Measurements from ENCODE around the gene KIDINS220.

Gene KIDINS220

GRCh38 chr2:8685697-8686358 lies 151.6 kb downstream of the KIDINS220 start:
- peak overlapping the region; percentile 57 for H3K27ac ChIP-seq (ENCODE audit: low read depth, low read length)
- peaks cover 4 to 6% of the 10 kb centered on the region in 2 donors for H3K4me1 ChIP-seq (ENCODE audit: control insufficient read depth in 1 of 2, insufficient read depth in 2 of 2, low read length in 2 of 2)
- peak overlapping the region; percentile 56 to 61 for H3K9ac ChIP-seq (ENCODE audit: low read depth in 1 of 2, low read length in 2 of 2)
- no peaks in the 10 kb centered on the region for H3K36me3 ChIP-seq (ENCODE audit: control insufficient read depth in 1 of 2, insufficient read depth in 2 of 2, low read length in 2 of 2)
- H3K27me3 ChIP-seq (ENCODE audit: control insufficient read depth in 1 of 2, insufficient read depth in 2 of 2, low read length in 2 of 2), result no peaks in the 10 kb centered on the region
- H3K4me3 ChIP-seq (ENCODE audit: low read depth in 1 of 2, low read length in 2 of 2), result peak overlapping the region; percentile 61 to 66
- no peaks in the 10 kb centered on the region for H3K9me3 ChIP-seq (ENCODE audit: control insufficient read depth in 1 of 2, low read length in 2 of 2)

- H3K4me3 ChIP-seq (ENCODE audit: low read depth in 1 of 2, low read length in 2 of 2), result peak overlapping the region; percentile 61 to 66
Observed at GRCh38 chr2:8684878-8685696, 152.3 kb downstream of the KIDINS220 start.

GRCh38 chr2:8684540-8684877 lies 152.9 kb downstream of the KIDINS220 start:
- no peaks in the 10 kb centered on the region for H3K36me3 ChIP-seq (ENCODE audit: control insufficient read depth in 1 of 2, insufficient read depth in 2 of 2, low read length in 2 of 2)
- H3K9me3 ChIP-seq (ENCODE audit: control insufficient read depth in 1 of 2, low read length in 2 of 2), result no peaks in the 10 kb centered on the region
- H3K9ac ChIP-seq (ENCODE audit: low read depth in 1 of 2, low read length in 2 of 2), result peak overlapping the region; percentile 56 to 61
- no peaks in the 10 kb centered on the region for H3K27me3 ChIP-seq (ENCODE audit: control insufficient read depth in 1 of 2, insufficient read depth in 2 of 2, low read length in 2 of 2)
- H3K4me1 ChIP-seq (ENCODE audit: control insufficient read depth in 1 of 2, insufficient read depth in 2 of 2, low read length in 2 of 2), result peaks cover 13 to 14% of the 10 kb centered on the region in 2 donors
- H3K4me3 ChIP-seq (ENCODE audit: low read depth in 1 of 2, low read length in 2 of 2), result peak overlapping the region; percentile 61 to 66
- peak overlapping the region; percentile 57 for H3K27ac ChIP-seq (ENCODE audit: low read depth, low read length)

More at GRCh38 chr2:8684878-8685696, 152.3 kb downstream of the KIDINS220 start:
- H3K27ac ChIP-seq (ENCODE audit: low read depth, low read length), result peak overlapping the region; percentile 57
- peak overlapping the region; percentile 56 to 61 for H3K9ac ChIP-seq (ENCODE audit: low read depth in 1 of 2, low read length in 2 of 2)
- H3K9me3 ChIP-seq (ENCODE audit: control insufficient read depth in 1 of 2, low read length in 2 of 2), result no peaks in the 10 kb centered on the region
- peaks cover 8% of the 10 kb centered on the region in 2 donors for H3K4me1 ChIP-seq (ENCODE audit: control insufficient read depth in 1 of 2, insufficient read depth in 2 of 2, low read length in 2 of 2)
- no peaks in the 10 kb centered on the region for H3K27me3 ChIP-seq (ENCODE audit: control insufficient read depth in 1 of 2, insufficient read depth in 2 of 2, low read length in 2 of 2)
- H3K36me3 ChIP-seq (ENCODE audit: control insufficient read depth in 1 of 2, insufficient read depth in 2 of 2, low read length in 2 of 2), result no peaks in the 10 kb centered on the region

GRCh38 chr2:8682719-8683667 lies 154.4 kb downstream of the KIDINS220 start:
- H3K27me3 ChIP-seq (ENCODE audit: control insufficient read depth in 1 of 2, insufficient read depth in 2 of 2, low read length in 2 of 2), result no peaks in the 10 kb centered on the region
- H3K9ac ChIP-seq (ENCODE audit: low read depth in 1 of 2, low read length in 2 of 2), result peak overlapping the region; percentile 77 to 97
- peak overlapping the region; percentile 67 for H3K27ac ChIP-seq (ENCODE audit: low read depth, low read length)
- H3K9me3 ChIP-seq (ENCODE audit: control insufficient read depth in 1 of 2, low read length in 2 of 2), result no peaks in the 10 kb centered on the region
- no peaks in the 10 kb centered on the region for H3K36me3 ChIP-seq (ENCODE audit: control insufficient read depth in 1 of 2, insufficient read depth in 2 of 2, low read length in 2 of 2)
- peaks cover 16 to 20% of the 10 kb centered on the region in 2 donors for H3K4me1 ChIP-seq (ENCODE audit: control insufficient read depth in 1 of 2, insufficient read depth in 2 of 2, low read length in 2 of 2)
- H3K4me3 ChIP-seq (ENCODE audit: low read depth in 1 of 2, low read length in 2 of 2), result peak overlapping the region; percentile 81 to 97

GRCh38 chr2:8681786-8682692 lies 155.4 kb downstream of the KIDINS220 start, which contains the start of gene ID2:
TSS of gene ID2 (plus strand) at chr2:8682056. CDS start at chr2:8682166, 110 bp downstream.
- Histone ChIP-seq H3K36me3 (ENCODE audit: control insufficient read depth in 1 of 2, insufficient read depth in 2 of 2, low read length in 2 of 2) (no peaks in the 10 kb centered on the region), H3K9me3 (ENCODE audit: control insufficient read depth in 1 of 2, low read length in 2 of 2) (no peaks in the 10 kb centered on the region), H3K27me3 (ENCODE audit: control insufficient read depth in 1 of 2, insufficient read depth in 2 of 2, low read length in 2 of 2) (no peaks in the 10 kb centered on the region), H3K9ac (ENCODE audit: low read depth in 1 of 2, low read length in 2 of 2) (peak within 1 kb of the TSS; percentile 92 to 97), H3K4me3 (ENCODE audit: low read depth in 1 of 2, low read length in 2 of 2) (peak within 1 kb of the TSS; percentile 81 to 97), H3K4me1 (ENCODE audit: control insufficient read depth in 1 of 2, insufficient read depth in 2 of 2, low read length in 2 of 2) (peaks cover 23 to 29% of the 10 kb centered on the region in 2 donors), H3K27ac (ENCODE audit: low read depth, low read length) (peak within 1 kb of the TSS; percentile 97)

GRCh38 chr2:8680822-8681760 lies 156.3 kb downstream of the KIDINS220 start:
- peak overlapping the region; percentile 97 for H3K27ac ChIP-seq (ENCODE audit: low read depth, low read length)
- H3K4me1 ChIP-seq (ENCODE audit: control insufficient read depth in 1 of 2, insufficient read depth in 2 of 2, low read length in 2 of 2), result peaks cover 28 to 34% of the 10 kb centered on the region in 2 donors
- H3K9me3 ChIP-seq (ENCODE audit: control insufficient read depth in 1 of 2, low read length in 2 of 2), result no peaks in the 10 kb centered on the region
- no peaks in the 10 kb centered on the region for H3K36me3 ChIP-seq (ENCODE audit: control insufficient read depth in 1 of 2, insufficient read depth in 2 of 2, low read length in 2 of 2)
- no peaks in the 10 kb centered on the region for H3K27me3 ChIP-seq (ENCODE audit: control insufficient read depth in 1 of 2, insufficient read depth in 2 of 2, low read length in 2 of 2)
- H3K4me3 ChIP-seq (ENCODE audit: low read depth in 1 of 2, low read length in 2 of 2), result peak overlapping the region; percentile 77 to 83
- peak overlapping the region; percentile 92 to 94 for H3K9ac ChIP-seq (ENCODE audit: low read depth in 1 of 2, low read length in 2 of 2)

GRCh38 chr2:8679827-8680731 lies 157.3 kb downstream of the KIDINS220 start:
- H3K36me3 ChIP-seq (ENCODE audit: control insufficient read depth in 1 of 2, insufficient read depth in 2 of 2, low read length in 2 of 2), result no peaks in the 10 kb centered on the region
- H3K27me3 ChIP-seq (ENCODE audit: control insufficient read depth in 1 of 2, insufficient read depth in 2 of 2, low read length in 2 of 2), result no peaks in the 10 kb centered on the region
- H3K4me3 ChIP-seq (ENCODE audit: low read depth in 1 of 2, low read length in 2 of 2), result peak overlapping the region; percentile 69 to 77
- H3K9me3 ChIP-seq (ENCODE audit: control insufficient read depth in 1 of 2, low read length in 2 of 2), result no peaks in the 10 kb centered on the region
- peak overlapping the region; percentile 92 to 94 for H3K9ac ChIP-seq (ENCODE audit: low read depth in 1 of 2, low read length in 2 of 2)
- H3K27ac ChIP-seq (ENCODE audit: low read depth, low read length), result peak overlapping the region; percentile 97
- H3K4me1 ChIP-seq (ENCODE audit: control insufficient read depth in 1 of 2, insufficient read depth in 2 of 2, low read length in 2 of 2), result peaks cover 26 to 39% of the 10 kb centered on the region in 2 donors

- Histone ChIP-seq H3K4me3 (ENCODE audit: low read depth in 1 of 2, low read length in 2 of 2) (peak overlapping the region; percentile 69 to 77), H3K27ac (ENCODE audit: low read depth, low read length) (peak overlapping the region; percentile 97), H3K9ac (ENCODE audit: low read depth in 1 of 2, low read length in 2 of 2) (peak overlapping the region; percentile 92 to 94), H3K9me3 (ENCODE audit: control insufficient read depth in 1 of 2, low read length in 2 of 2) (peaks cover 4% of the 10 kb centered on the region in 2 donors), H3K4me1 (ENCODE audit: control insufficient read depth in 1 of 2, insufficient read depth in 2 of 2, low read length in 2 of 2) (peaks cover 26 to 36% of the 10 kb centered on the region in 2 donors), H3K27me3 (ENCODE audit: control insufficient read depth in 1 of 2, insufficient read depth in 2 of 2, low read length in 2 of 2) (no peaks in the 10 kb centered on the region), H3K36me3 (ENCODE audit: control insufficient read depth in 1 of 2, insufficient read depth in 2 of 2, low read length in 2 of 2) (no peaks in the 10 kb centered on the region)
Observed at GRCh38 chr2:8679567-8679826, 157.9 kb downstream of the KIDINS220 start.

All from duodenal mucosa (tissue), 2 donors.